ENCODE measurements around the gene SPINT1. TPM values are rescaled to one million over a fixed set of nuclear protein-coding genes. Genes with fewer than 3 reads are reported as not detected.
A peak's percentile ranks its signal among the peaks of the same experiment; 100 is the strongest.
"Not testable (repeated sequence)": the region's sequence is repeated elsewhere in the genome, so short reads cannot be mapped to it uniquely, and the experiment has no call there.

The SPINT1 gene
- total and polyA plus RNA-seq, 10 donors: 4.8 to 25.8 (median 8.6) TPM

DNA sequence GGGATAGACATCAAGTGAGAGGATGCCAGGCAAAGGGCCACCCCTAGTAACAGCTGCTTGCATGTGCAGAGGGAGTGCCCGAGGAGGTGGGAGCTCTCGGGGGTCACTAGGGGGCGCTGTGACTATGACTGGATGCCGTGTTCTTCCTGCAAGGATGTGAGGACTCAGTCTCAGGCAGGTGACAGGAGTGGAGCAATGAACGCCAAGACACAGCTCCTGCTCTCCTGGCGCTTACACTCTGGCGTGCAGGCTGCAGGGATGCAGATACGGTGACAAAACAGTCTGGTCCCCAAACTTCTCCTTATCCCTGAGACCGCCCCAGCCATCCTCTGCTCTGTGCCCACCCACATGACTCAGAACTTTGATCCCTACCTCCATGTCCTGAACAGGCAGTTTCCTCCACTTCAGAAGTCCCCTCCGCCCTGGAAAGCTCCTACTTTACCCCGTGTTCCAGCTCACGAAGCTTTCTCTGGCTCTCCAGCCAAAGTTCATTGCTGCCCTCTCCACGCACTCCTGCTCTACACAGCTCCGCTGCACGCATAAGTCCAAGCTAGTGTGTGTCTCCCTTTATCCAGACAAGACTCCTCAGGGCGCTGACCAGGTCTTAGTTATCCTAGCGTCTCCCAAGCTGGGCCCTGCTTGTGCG is 15.5 kb downstream of the SPINT1 start:
- intact Hi-C loops (cut with DNase I; ENCODE audit: low total_unique reads): loop anchor here (2.0 kb wide), 1 partner anchor 31 kb away; no protein-coding TSS in a partner anchor
- Histone ChIP-seq H3K27ac (no peak overlapping the region), H3K27me3 (replicated peaks in 1 of 7) (peaks cover 0 to 6% (median 0%) of the 10 kb centered on the region in 7 donors), H3K9me3 (no peaks in the 10 kb centered on the region), H3K36me3 (peaks cover 0 to 27% (median 2%) of the 10 kb centered on the region in 6 donors), H3K4me1 (peaks cover 0 to 21% (median 12%) of the 10 kb centered on the region in 6 donors), H3K4me3 (no peak overlapping the region)
- peak; percentile 90 for DNase-seq
- 47 to 56% (median 51%) methylated on average over 15 to 18 of the region's 18 CpGs for WGBS, 5 donors
- TF ChIP-seq, protein P1, sequence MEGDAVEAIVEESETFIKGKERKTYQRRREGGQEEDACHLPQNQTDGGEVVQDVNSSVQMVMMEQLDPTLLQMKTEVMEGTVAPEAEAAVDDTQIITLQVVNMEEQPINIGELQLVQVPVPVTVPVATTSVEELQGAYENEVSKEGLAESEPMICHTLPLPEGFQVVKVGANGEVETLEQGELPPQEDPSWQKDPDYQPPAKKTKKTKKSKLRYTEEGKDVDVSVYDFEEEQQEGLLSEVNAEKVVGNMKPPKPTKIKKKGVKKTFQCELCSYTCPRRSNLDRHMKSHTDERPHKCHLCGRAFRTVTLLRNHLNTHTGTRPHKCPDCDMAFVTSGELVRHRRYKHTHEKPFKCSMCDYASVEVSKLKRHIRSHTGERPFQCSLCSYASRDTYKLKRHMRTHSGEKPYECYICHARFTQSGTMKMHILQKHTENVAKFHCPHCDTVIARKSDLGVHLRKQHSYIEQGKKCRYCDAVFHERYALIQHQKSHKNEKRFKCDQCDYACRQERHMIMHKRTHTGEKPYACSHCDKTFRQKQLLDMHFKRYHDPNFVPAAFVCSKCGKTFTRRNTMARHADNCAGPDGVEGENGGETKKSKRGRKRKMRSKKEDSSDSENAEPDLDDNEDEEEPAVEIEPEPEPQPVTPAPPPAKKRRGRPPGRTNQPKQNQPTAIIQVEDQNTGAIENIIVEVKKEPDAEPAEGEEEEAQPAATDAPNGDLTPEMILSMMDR (IDR thresholded peaks at IDR 0.05 in 8 of 11, conservative IDR thresholded peaks at IDR 0.05 in 3 of 11): peak; percentile 48 to 89 (median 68)
- TF ChIP-seq POLR2A (IDR thresholded peaks at IDR 0.05) (no peak), POLR2AphosphoS5 (IDR thresholded peaks at IDR 0.05) (peak in 1 of 3 donors; percentile 19)

DNA sequence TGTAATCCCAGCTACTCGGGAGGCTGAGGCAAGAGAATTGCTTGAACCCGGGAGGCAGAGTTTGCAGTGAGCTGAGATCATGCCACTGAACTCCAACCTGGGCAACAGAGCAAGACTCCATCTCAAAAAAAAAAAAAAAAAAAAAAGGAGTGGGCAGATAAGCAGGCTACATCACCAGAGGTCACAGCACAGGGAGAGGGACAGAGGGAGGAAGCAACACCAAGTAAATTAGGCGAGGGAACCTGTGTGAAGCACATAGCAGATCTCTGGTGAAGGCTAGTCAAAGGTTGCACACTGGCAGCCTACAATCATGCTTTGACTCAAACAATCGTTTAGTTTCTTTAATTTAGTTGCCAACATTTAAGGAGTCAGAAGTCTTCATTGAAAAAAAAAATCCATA is 17.3 kb downstream of the SPINT1 start:
- Histone ChIP-seq H3K36me3 (peaks cover 0 to 10% (median 0%) of the 10 kb centered on the region in 6 donors), H3K4me1 (peaks cover 0 to 21% (median 12%) of the 10 kb centered on the region in 6 donors)
- H3K27me3 ChIP-seq (replicated peaks in 1 of 7); H3K27ac ChIP-seq; intact Hi-C loops (cut with DNase I; ENCODE audit: low total_unique reads); H3K4me3 ChIP-seq; H3K9me3 ChIP-seq; DNase-seq: not testable (repeated sequence)
- WGBS, 5 donors: 76 to 86% (median 77%) methylated on average over 4 of the region's 4 CpGs

DNA sequence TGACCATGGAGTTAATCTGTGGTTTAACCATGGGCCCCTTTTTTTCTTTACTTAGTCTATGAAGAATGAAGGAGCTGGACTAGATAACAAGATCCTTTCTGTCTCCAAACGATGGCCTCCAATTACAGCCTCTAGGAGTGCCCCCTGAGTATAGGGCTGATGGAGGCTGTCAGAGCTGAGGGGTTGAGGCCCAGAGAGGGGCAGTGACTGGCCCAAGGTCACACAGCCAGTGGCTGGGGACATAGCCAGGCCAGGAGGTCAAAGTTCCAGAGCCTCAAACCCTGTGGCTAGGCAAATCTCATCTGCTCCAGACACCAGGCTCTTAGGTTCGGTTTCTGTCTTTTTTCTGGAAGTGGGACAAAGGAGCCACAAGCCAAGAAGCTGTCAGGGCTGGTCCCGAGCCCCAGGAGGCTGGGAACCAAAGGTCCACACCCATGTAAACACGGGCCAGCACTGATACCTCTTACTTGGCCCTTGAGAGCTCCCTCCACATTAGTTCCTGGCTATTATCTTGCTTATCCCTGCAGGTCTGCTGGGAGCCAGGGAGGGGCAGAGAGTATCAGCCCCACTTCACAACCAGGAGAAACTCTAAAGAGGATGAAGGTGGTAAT is 19.9 kb downstream of the SPINT1 start:
- Histone ChIP-seq H3K4me3 (no peak overlapping the region), H3K9me3 (no peaks in the 10 kb centered on the region), H3K27ac (no peak overlapping the region), H3K27me3 (replicated peaks in 1 of 7) (peaks cover 0 to 6% (median 0%) of the 10 kb centered on the region in 7 donors), H3K4me1 (peaks cover 0 to 7% (median 3%) of the 10 kb centered on the region in 6 donors), H3K36me3 (no peaks in the 10 kb centered on the region)
- 49 to 80% (median 78%) methylated on average over 3 to 4 of the region's 4 CpGs for WGBS, 5 donors
- intact Hi-C loops (cut with DNase I; ENCODE audit: low total_unique reads): no loop called here
- no peak for TF ChIP-seq POLR2A (IDR thresholded peaks at IDR 0.05)
- TF ChIP-seq, protein P1 (IDR thresholded peaks at IDR 0.05 in 8 of 11, conservative IDR thresholded peaks at IDR 0.05 in 3 of 11): no peak
- TF ChIP-seq POLR2AphosphoS5 (IDR thresholded peaks at IDR 0.05): no peak
- no peak for DNase-seq

DNA sequence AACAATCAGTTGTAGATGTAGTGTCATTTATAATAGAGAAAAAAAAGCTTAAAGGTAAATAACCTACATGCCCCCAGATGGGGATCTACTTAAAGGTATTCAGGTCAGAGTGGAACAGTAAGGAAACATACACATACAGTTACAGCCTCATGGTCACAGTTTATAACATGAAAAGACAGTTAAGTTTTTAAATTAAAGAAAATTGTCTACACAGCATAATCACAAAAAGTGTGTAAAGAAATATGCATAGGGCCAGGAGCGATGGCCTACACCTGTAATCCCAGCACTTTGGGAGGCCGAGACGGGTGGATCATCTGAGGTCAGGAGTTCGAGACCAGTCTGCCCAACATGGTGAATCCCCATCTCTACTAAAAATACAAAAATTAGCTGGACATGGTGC is 23.4 kb downstream of the SPINT1 start:
- no peak overlapping the region for H3K4me3 ChIP-seq
- H3K27ac ChIP-seq: no peak overlapping the region
- no peaks in the 10 kb centered on the region for H3K36me3 ChIP-seq
- no peak for DNase-seq
- H3K27me3 ChIP-seq (replicated peaks in 1 of 7): peaks cover 0 to 7% (median 0%) of the 10 kb centered on the region in 7 donors
- intact Hi-C loops (cut with DNase I; ENCODE audit: low total_unique reads): no loop called here
- no peak for TF ChIP-seq POLR2A (IDR thresholded peaks at IDR 0.05)
- no peak for TF ChIP-seq POLR2AphosphoS5 (IDR thresholded peaks at IDR 0.05)
- TF ChIP-seq, protein P1 (IDR thresholded peaks at IDR 0.05 in 8 of 11, conservative IDR thresholded peaks at IDR 0.05 in 3 of 11): no peak
- H3K9me3 ChIP-seq: no peaks in the 10 kb centered on the region
- 89 to 96% (median 92%) methylated on average over 4 of the region's 4 CpGs for WGBS, 5 donors
- peaks cover 0 to 2% (median 0%) of the 10 kb centered on the region in 6 donors for H3K4me1 ChIP-seq
